ENCODE measurements around the gene MAU2.

- TF ChIP-seq CTCF (IDR thresholded peaks at IDR 0.05) (no peak), POLR2A (IDR thresholded peaks at IDR 0.05) (no peak)
Measured at GRCh38 chr19:19294914-19295313, 25.7 kb upstream of the MAU2 start.
